DMS 273 treated with DMSO at 0.1 percent for 48 hours (cell line): ENCODE data around the gene PSD2.

ENCODE experiments used
- DNase-seq: peaks from one replicate; lab custom pipeline; 2025; lab: John Stamatoyannopoulos, UW

Gene PSD2

DNA sequence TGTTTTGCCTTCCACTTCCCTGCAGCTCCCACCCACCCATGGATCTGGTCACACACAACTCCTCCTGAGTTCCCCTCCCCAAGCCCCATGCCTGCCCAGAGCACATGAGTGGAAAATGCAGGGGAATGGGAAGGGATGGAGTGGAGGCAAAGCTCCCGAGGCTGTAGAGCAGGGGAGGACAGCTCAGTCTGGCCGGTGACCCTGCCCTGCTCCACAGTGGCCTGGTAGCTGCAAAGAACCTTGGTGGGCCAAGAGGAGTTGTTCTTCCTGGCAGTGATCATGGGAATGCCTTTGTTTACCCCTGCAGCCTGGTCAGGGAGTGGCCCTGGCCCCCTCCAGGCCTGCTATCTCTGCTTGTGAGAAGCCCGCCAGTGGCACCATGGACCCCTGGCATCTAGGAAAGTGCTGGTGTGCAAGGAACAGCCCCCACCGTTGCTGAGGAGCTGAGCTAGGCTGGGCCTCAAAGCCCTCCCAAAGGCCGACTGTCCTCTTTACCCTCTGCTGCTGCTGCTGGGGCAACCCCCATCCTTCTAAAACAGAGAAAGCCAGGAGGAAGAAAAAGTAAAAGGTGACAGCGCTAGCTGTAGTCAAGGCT is 60.4 kb downstream of the PSD2 start:
- DNase-seq, result no peak

DNA sequence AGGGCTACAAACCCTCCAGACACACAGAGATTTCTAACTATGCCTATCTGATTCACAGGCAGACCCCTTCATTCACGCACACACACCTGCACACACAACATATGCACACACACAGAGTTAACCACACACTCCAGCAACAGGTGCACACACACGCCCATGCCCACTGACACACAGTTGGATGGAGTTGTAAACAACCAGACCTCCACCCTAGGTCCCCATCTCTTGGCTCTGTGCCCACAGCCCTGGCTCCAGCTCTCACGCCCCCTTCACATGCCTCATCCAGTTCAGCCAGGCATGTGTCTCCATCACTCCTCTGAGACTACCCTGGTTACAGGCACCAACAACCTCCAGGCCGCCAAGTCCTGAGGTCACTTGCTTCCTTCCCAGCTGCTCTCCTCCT is 61.1 kb downstream of the PSD2 start:
- no peak for DNase-seq

DNA sequence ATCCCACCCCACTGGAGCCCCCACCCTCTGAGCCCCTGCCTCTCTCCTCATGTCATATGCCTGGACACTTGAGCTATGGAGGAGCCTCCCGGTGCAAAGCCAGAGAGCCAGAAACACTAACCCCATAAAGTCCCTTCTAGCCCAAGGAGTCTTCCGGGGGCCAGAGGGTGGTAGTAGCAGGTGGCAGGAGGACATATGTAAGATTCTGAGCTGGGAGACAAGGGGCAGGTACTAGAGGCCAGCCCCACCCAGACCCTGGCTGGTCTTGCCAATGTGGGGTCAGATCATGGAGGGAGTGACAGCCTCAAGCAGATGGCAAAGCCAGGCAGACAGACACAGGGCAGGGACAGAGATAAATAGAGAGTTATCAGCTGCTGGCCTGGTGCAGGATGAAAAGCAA is 63.4 kb downstream of the PSD2 start:
- no peak for DNase-seq

DNA sequence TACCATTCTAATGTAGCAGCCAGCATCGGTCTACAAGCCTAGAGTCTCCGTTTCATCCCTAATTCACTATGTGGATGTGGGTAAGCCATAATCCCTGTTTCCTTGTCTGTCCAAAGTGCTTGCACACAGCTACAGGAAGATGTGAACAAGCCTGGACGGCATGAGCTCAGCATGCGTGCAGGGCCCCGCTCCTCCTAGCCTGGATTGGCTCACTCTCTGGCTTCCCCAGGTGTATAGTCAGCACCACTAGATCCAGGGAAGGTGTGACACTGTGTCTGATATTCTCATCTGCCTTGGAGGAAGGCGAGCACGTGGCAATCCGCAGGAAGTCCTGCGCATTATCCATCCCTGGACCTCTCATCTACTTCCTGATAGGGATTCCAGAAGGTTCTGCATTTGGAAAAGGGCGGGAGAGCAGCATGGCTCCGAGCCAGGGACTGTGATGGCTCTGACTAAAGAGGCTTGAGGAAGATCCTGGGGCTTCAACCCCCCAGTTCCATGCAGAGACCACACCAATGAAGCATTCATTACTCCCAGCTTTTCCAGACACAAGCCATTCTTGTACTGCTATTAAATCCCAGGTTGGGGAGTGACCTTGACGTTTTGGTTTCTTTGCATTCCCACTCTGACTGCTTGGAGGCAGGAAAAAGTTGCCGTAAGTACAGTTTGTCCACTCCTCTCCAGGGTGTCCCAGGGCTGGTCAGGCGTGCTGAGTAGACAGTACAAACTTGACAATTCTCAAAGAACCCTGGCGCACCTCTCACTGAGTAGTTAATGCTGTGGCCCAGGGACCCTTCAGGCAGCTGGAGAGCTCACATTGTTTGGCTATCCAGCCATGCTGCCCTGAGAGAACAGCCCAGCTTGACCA is 65.6 kb downstream of the PSD2 start:
- no peak for DNase-seq

DNA sequence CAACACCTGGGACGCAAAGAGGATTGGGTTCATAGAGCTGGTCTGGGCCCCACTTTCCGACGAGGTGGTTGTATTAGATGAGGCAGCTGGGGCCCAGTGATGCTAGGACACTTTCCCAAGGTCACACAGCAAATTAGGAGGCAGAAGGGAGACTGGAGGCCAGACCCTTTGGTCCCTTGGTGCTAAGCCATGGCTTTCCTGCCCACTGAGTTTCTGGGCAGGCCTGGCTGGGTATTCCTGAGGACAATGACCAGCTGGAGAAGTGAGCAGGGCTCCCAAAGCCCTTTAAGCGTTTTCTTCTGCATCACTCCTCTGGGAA is 66.2 kb downstream of the PSD2 start:
- no peak for DNase-seq

DNA sequence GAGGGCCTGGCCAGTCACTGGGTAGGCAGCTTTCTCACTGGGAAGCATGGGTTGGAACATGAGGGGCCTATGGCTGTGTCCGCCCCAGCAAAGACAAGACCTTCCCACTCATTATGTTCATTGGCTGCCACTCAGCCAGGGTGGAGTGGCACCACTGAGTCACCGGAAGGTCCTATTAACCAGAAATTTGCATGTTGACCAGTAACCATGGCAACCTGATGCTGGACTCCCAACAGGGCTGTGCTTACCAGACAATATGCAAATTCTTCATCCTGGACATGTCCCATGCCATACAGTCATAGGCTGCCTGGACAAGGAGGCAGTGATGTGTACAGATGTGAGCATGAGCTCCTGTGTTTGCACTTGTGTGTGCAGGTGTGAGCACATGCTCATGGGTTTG is 66.7 kb downstream of the PSD2 start:
- no peak for DNase-seq

DNA sequence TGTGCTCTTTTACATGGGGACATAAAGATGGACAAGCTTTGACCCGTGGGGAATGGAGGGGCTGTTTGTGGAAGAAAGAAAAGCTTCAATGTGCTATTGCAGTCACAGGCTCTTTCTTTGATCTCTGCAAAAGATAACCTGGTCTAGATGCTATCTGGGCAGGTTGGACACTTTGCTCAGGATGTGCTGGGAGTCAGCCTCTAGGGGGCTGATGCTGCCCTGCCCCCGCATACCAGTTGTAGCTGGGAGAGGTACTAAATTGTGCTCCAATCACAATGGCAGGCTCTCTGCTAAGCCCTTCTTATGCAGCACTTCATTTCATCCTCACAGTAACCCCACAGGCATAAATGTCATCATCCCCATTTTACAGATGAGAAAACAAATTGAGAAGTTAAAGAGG is 67.2 kb downstream of the PSD2 start:
- no peak for DNase-seq

DNA sequence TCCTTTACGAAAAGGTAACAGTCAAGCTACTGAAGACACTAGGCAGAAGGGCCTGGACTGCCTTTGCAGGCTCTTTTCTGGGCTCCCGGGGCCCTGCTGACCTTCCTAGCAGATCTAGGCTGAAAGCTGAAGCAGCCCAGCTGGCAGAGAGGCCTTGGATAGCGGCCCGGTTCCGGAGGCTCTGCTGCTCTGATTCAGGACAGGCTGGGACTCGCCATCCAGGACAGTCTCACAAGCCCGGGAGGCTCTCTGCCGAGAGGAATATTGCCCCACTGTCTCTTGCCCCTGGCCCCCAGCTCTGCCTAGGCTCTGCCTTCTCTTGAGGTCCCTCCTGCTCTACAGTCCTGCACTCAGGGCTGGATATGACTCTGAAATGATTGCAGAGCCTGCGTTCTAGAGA is 67.8 kb downstream of the PSD2 start:
- peak; percentile 21 for DNase-seq

DNA sequence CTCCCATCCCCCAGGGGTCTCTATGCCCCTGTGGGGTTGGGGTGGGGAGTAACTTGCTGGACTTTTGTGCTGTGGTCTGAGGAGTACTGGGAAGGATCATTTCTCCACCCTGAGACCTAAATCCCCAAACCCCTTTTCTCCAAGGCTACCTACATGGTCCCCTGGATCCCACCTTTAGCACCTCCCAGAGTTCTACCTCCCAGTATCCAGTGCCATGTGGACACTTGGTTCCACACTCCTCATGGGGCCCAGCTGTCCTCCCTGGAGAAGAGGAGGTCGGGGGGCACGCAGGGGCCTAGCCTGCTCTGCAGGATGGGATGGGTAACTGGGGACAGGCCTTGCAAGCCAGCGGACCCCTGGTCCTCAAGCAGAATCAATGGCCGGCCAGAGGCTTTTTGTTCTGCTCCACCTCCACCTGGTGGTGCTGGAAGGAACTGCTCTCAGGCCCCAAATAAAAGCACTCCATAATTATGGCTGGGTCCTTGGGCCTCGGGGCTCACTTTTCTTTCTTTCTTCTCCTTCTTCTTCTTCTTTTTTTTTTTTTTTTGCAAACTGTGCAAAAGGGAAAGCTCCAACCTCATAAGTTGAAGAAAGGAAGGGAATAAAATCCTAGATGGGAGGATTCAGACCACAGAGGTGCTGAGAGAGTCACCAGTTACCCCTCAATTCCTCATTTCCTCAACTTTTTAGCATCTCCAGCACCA is 68.4 kb downstream of the PSD2 start:
- DNase-seq, result no peak

DNA sequence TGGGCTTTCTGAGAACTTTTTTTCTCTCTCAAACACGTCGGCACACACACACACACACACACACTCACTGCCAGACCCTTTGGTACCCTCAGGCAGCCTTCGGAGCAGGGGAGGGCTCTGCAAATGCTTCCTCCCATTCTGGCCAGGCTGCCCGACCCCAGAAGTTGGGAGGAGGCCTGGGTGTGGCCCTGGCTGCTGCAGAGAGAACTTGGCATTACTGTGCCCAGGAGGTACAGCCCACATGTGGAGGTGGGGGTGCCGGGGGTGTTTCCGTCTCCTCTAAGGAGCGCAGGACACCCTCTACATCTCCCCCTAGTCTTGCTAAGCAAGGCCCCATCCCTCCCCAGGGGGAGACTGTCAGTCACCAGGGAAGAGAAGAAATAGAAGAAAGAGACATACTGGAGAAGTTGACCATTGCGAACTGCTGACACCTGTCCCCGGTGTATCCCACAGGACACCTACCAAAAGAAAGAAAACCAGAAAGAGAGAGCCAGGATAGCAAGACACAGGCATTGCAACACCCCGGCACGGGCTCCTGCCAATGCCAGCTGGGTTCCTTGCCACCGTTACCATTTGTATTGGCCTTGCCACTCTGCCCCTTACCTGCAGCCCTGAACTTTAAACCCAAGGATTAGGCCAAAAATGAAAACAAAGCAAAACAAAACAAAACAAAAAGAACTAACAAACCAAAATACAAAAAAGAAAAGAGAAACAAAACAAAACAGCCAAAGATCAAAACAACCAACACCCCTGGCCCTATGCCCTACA is 69.3 kb downstream of the PSD2 start:
- DNase-seq, result no peak

DNA sequence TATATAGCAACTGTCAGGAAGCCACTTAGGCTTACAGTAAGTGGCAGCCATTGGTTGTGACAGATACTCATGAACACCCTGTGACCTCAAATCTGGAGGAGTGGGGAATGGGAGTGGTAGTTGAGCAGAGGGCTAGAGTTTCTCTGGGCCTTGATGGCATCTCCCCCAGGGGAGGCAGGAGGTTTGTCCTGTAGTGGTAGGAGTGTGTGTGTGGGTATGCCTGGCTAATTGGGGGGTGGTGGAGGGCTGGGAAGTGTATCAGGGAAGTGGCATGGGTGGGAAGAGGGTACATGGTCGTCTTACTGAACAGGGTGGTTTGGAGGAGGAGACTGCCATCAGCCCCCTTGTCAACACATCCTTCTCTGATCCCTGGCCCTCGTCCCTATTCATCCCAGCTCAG is 71.5 kb downstream of the PSD2 start:
- DNase-seq, result no peak

DNA sequence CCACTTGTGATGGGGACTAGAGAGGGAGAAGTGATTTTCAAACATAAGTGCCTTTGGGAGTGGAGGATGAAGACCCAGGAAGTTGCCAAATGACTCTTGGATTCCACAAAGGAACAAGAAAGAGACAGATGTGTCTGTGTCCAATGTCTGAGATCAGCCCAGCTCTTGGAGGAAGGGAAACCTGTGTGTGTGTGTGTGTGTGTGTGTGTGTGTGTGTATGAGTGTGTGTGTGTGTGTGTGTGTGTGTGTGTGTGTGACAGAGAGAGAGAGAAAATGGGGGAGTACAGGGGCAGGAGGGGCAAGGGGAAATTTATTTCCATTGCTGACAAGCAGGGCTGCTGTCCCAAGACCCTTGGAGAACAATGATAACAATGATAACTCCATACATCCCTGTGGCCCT is 72.0 kb downstream of the PSD2 start:
- no peak for DNase-seq

DNA sequence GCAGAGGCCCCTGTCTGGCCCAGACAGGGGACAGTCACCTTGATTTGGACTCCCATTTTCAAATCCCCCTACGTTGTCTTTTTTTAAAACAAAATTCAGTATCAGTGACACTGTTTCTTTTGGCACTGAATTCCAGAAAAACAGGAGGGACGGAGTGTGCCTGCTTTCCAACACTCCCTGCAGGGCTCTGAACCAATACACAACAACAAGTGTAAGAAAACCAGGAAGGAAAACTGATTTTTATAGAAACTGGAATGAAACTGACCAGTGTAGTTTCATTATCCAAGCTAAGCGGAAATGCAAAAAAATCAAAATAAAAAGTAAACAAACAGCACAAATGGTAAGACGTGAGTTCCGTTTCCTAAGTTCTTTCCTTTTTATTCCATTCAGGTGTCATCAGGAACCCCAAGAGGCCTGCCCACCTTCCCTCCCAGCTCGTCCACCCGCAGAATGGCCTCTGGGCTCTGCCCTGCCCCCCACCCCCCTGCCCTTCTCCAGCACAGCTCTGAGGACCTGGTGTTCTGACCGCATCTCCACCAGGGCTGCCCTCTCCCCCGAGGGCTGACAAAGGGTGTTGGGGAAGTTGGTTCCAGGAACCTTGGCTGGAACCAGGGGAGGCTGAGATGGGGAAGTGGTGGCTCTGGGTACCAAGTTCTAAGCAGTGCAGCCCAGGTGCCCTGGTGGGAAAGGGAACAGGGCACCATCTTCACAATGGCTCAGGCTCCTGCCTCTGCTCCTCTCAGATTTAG is 73.6 kb downstream of the PSD2 start:
- no peak for DNase-seq

DNA sequence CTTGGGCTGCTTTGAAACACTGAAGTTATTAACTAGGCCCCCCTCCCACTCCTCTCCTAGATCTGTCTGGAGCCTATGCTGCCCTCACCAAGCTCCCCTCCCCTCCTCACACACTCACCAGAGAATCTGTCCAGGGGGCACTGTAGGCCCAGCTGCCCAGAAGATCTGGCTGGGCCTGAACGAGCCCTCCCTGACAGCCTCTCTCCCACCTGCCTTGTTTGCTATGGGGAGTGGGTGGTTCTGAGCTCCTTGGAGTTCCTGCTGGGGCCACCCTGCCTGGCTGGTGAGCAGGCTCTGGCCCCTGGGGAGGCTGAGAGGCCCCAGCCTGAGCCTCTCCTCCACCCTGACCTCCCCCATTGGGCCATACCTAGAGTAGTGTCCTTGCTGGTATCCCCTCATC is 75.1 kb downstream of the PSD2 start:
- DNase-seq, result no peak

DNA sequence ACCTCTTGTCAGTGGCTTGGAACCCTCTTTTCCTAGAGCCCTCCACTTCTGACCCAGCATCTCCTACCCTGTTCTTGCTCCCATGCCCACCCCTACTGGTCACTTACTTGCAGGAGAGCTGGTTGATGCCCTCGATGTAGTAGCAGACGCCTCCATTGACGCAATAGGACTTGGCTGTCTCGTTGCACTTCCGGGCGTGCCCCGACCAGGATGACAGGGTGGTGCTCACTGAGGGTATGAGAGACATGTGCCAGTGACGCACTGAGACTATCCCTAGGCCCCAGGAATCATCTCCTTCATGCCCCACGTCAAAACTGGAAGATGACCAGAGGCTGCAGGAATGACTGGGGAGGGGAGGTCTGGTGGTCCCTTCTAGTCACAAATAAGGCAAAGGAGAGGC is 76.0 kb downstream of the PSD2 start:
- DNase-seq, result no peak

DNA sequence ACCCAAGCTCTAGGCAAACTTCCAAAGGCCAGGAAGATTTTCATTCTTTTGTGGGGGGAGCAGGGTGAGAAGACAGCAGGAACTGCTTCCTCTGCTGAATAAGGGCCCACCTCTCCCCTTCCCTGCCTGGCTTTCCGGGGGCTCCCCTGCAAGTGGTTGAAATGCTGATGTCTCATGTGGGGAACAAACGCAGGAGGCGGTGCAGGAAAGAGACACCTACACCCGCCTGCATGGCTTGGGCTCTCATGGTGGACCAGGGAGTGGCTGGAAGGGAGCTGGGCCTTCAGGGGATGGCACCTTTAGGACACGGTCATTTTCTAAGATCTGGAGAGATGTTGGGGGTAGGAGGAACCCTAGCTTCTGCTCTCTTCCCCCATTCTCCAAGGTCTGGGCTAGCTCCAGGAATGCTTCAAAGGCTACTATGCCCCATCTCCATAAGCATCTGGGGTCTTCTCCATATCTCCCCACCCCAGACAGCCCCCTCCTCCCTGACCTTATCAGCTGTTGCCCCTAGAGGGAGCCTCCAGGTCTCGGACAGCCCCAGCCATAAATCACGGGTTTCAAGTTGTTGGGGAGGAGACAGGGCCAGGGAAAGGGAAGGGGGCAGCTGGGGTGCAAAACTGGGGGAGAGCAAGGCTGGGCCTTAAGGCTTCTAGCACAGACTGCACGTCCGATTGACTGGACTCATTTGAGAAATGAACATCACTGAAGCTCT is 76.6 kb downstream of the PSD2 start:
- no peak for DNase-seq

DNA sequence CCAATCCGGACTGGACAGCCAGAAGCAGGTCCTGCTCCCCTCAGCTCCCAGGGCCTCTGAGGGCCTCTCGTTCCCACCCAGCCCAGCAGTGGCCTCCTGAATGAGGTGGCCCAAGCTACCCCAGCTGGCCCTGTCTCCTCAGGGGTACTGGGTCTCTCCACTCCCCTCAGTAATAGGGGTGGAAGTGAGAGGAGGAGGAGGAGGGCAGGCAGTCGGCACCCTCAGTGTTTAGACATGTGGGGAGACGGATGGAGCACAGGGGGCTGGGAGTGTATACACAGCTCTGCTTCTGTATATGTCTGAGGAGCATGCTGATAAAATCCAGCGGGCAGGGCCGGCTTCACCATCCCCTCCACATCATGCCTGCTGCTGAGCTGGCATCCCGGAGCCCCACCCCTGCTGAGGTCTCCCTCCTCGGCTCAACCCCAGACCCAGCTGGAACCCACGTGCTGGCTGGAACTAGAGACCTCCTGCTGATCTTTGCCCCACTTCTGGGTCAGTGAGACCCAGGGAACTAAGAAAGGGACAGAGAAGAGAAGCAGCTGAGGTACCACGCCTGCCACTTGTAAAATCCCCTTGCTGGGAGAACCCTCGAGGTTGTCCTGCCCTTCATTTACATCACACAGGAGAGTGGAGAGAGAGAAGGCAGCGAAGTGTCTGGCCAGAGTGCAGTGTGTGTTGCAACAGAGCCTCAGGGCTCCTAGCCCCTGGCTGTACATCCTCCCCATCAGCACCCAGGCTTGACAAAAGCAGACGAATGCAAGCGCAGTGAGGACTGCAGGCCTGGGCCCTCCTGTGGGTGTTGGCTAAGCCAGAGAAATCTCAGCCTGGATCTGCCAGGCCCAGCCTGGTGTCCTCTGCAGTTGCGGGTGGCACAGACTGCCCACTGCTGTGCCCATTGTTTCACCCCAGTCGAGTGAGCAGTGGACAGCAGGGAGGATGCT is 77.5 kb downstream of the PSD2 start:
- no peak for DNase-seq

DNA sequence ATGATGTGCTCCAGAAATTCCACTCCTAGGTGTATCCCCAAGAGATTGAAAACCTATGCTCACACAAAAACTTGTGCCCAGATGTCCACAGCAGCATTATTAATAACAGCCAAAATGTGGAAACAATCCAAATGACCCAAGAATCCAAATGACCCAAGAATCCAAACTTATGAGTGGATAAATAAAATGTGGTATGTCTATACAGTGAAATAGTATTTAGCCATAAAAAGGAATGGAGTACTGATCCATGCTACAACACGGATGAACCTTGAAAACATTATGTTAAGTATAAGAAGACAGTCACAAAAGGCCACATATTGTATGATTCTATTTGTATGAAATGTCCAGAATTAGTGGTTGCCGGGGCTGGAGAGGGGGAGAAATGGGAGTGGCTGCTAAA is 80.3 kb downstream of the PSD2 start:
- no peak for DNase-seq

DNA sequence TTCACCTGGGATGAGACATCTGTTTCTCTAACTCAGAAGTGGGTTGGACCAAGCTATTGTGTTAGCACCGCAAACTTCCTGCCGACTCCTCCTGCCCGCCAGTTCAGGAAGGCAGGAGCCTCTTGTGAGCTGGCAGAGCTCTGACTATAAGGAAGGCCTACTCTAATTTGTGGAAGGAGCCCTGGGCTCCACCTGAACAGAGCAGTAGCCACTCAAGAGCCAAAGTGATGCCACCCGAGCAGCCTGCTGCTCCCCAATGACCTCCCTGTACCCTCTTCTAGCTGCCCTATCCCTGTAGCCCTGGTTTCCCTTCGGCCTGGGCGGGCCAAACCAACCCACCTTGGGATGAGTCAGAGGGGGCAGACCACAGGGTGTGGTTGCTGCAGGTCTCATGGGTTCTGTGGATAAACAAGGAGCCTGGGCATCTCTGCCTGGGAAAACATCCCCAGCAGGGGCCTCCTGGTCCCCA is 81.6 kb downstream of the PSD2 start:
- no peak for DNase-seq

DNA sequence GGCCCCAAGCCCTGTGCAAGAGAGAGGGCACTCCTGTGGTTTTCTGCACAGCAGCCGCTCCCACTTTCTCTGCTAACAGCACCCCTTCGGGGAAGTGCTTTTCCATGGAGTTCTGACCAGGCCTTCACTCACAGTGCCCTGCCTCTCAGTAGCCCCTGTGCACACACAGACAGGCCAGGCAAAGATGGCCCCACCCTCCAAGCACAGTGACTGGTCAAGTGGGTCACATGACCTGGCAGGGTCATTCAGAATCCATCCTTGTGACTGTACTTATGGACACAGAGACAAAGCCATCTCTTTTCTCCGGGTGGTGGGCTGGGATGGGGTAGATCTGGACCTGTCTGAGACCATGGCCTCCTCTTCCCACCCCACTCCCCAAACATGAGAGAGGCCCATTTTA is 82.5 kb downstream of the PSD2 start:
- no peak for DNase-seq
